B cell (primary cell): ENCODE data around the gene SLC12A4. TPM values are rescaled to one million over a fixed set of nuclear protein-coding genes. Genes with fewer than 3 reads are reported as not detected.

Experiments
- ATAC-seq: fragments of 200-7000 bp; cut with Tn5 transposase; one replicate; pipeline ENCODE4 v1.10.0; 2021; ENCODE audit warnings: low read depth, mild to moderate bottlenecking, moderate number of reproducible peaks, moderate library complexity
- CTCF ChIA-PET: fragments of 350-600 bp; sonication (Branson Sonifier 250); formaldehyde crosslinking; loops from one replicate; lab custom pipeline; 2021; ENCODE audit warnings: antibody characterized with exemption, inconsistent platforms; lab: Charles Lee
- POLR2A ChIA-PET: fragments of 350-600 bp; sonication (Branson Sonifier 250); formaldehyde crosslinking; loops from one replicate; lab custom pipeline; 2021; ENCODE audit warnings: antibody characterized with exemption; lab: Charles Lee
- DNase-seq: peaks from one replicate; pipeline ENCODE4 v3.0.0; 2013
- H2AFZ ChIP-seq: 2 replicates; pipeline ENCODE4 v1.6.1; 2012; ENCODE audit warnings: mild to moderate bottlenecking, low read depth, low read length; ENCODE audit not compliant: insufficient read depth, poor library complexity, severe bottlenecking
- H3K27ac ChIP-seq, 2 donors: 1 replicate in 1 of 2; 2 replicates in 1 of 2; pipeline ENCODE4 v1.5.1; 2012 to 2013; ENCODE audit warnings: low read length in 2 of 2, mild to moderate bottlenecking in 2 of 2, moderate library complexity in 1 of 2
- H3K27me3 ChIP-seq, 4 experiments: fragments of 200-600 bp in 1 of 4; sonication (generic) in 1 of 4; replicated peaks in 1 of 4; 1 replicate in 2 of 4; 2 replicates in 2 of 4; pipeline versions ENCODE4 v1.6.1 to v1.7.0; 2013 to 2016; ENCODE audit warnings: low read length in 3 of 4, mild to moderate bottlenecking in 2 of 4, mixed read lengths in 1 of 4, moderate library complexity in 1 of 4; ENCODE audit not compliant: insufficient read depth in 4 of 4, control insufficient read depth in 3 of 4; ENCODE audit errors: control extremely low read depth in 1 of 4
- H3K36me3 ChIP-seq, 2 experiments: replicated peaks in 1 of 2; 1 replicate in 1 of 2; 2 replicates in 1 of 2; pipeline versions ENCODE4 v1.6.1 to v1.7.1; 2013; ENCODE audit warnings: low read length in 1 of 2; ENCODE audit not compliant: insufficient read depth in 2 of 2, control insufficient read depth in 1 of 2; ENCODE audit errors: control extremely low read depth in 1 of 2, extremely low read depth in 1 of 2
- H3K4me1 ChIP-seq, 2 donors: fragments of 200-600 bp in 1 of 2; sonication (generic) in 1 of 2; 1 replicate in 1 of 2; 2 replicates in 1 of 2; pipeline versions ENCODE4 v1.5.1 to v1.6.1; 2013 to 2017; ENCODE audit warnings: low read length in 2 of 2; ENCODE audit not compliant: control insufficient read depth in 2 of 2, insufficient read depth in 2 of 2
- H3K4me2 ChIP-seq: replicated peaks from 2 replicates; pipeline ENCODE3; 2012; ENCODE audit warnings: mild to moderate bottlenecking, low read depth, low read length; ENCODE audit not compliant: poor library complexity, severe bottlenecking
- H3K4me3 ChIP-seq, 5 experiments: fragments of 200-600 bp in 1 of 5; sonication (generic) in 1 of 5; 1 replicate in 3 of 5; 2 replicates in 2 of 5; pipeline versions ENCODE4 v1.5.1 to v1.7.0; 2011 to 2016; ENCODE audit warnings: low read length in 4 of 5, mild to moderate bottlenecking in 4 of 5, low read depth in 2 of 5, control low read depth in 1 of 5, moderate library complexity in 1 of 5; ENCODE audit not compliant: insufficient read depth in 1 of 5; ENCODE audit errors: control extremely low read depth in 1 of 5, extremely low read depth in 1 of 5
- H3K79me2 ChIP-seq: fragments of 200-600 bp; sonication (generic); one replicate; pipeline ENCODE4 v1.6.0; 2016; ENCODE audit warnings: low read length; ENCODE audit not compliant: control insufficient read depth, insufficient read depth
- H3K9ac ChIP-seq: fragments of 200-600 bp; sonication (generic); 2 replicates; pipeline ENCODE4 v1.6.1; 2017; ENCODE audit warnings: mild to moderate bottlenecking, low read length, moderate library complexity
- H3K9me3 ChIP-seq, 3 donors: one replicate each; pipeline versions ENCODE4 v1.6.1 to v1.7.1; 2013; ENCODE audit warnings: low read length in 2 of 3; ENCODE audit not compliant: control insufficient read depth in 2 of 3, insufficient read depth in 1 of 3; ENCODE audit errors: control extremely low read depth in 1 of 3
- H4K20me1 ChIP-seq: 2 replicates; pipeline ENCODE4 v1.6.0; 2012; ENCODE audit warnings: mild to moderate bottlenecking, low read length; ENCODE audit not compliant: insufficient read depth, control insufficient read depth, poor library complexity, severe bottlenecking
- H3K27ac Mint-ChIP-seq: one replicate; pipeline ENCODE4 v1.8.0; 2021; ENCODE audit warnings: mixed read lengths
- H3K27me3 Mint-ChIP-seq: one replicate; pipeline ENCODE4 v1.8.0; 2021; ENCODE audit warnings: mixed read lengths
- H3K4me1 Mint-ChIP-seq: one replicate; pipeline ENCODE4 v1.8.0; 2021; ENCODE audit warnings: mixed read lengths
- H3K4me3 Mint-ChIP-seq: one replicate; pipeline ENCODE4 v1.8.0; 2021; ENCODE audit warnings: mixed read lengths
- H3K9me3 Mint-ChIP-seq: one replicate; pipeline ENCODE4 v1.8.0; 2022; ENCODE audit warnings: mixed read lengths; ENCODE audit not compliant: insufficient read depth
- EZH2 ChIP-seq: IDR thresholded peaks from 2 replicates; pipeline ENCODE4 v1.6.1; 2012; ENCODE audit warnings: borderline replicate concordance, low read depth, mild to moderate bottlenecking, moderate library complexity, low read length; ENCODE audit not compliant: insufficient read depth, poor library complexity, severe bottlenecking
- WGBS: methylation state at CpG from one replicate; pipeline ENCODE4 v1.1.5; 2013; ENCODE audit warnings: missing lambda C conversion rate; ENCODE audit not compliant: insufficient coverage; 5-methylcytosine and 5-hydroxymethylcytosine counted together
- intact Hi-C: fragments of 100-400 bp; cut with micrococcal nuclease; formaldehyde crosslinking; loops from one replicate; pipeline ENCODE4 v1.10.0; 2022
- polyA plus RNA-seq: library from polyadenylated mRNA; depleted of rRNA; stranded (reverse); fragments of >200 nt; gene quantifications from 2 replicates; pipeline ENCODE4 v1.2.3, GENCODE V29; 2012
- total RNA-seq, 2 donors: library from RNA; stranded (reverse); fragments of 120-200 nt in 1 of 2; gene quantifications; 1 replicate in 1 of 2; 2 replicates in 1 of 2; pipeline versions ENCODE4 v1.2.3 to v1.2.4, GENCODE V29; 2013 to 2022
- TF ChIP-seq, protein P1 (sequence below): fragments of 200-600 bp; IDR thresholded peaks from one replicate; pipeline ENCODE4 v1.8.0; 2022; ENCODE audit warnings: antibody characterized with exemption, mild to moderate bottlenecking

SLC12A4 gene
- total and polyA plus RNA-seq, 2 donors (not counting 1 experiment from before 2014, with no cell fraction given) = 20.2 to 42.2 TPM

DNA sequence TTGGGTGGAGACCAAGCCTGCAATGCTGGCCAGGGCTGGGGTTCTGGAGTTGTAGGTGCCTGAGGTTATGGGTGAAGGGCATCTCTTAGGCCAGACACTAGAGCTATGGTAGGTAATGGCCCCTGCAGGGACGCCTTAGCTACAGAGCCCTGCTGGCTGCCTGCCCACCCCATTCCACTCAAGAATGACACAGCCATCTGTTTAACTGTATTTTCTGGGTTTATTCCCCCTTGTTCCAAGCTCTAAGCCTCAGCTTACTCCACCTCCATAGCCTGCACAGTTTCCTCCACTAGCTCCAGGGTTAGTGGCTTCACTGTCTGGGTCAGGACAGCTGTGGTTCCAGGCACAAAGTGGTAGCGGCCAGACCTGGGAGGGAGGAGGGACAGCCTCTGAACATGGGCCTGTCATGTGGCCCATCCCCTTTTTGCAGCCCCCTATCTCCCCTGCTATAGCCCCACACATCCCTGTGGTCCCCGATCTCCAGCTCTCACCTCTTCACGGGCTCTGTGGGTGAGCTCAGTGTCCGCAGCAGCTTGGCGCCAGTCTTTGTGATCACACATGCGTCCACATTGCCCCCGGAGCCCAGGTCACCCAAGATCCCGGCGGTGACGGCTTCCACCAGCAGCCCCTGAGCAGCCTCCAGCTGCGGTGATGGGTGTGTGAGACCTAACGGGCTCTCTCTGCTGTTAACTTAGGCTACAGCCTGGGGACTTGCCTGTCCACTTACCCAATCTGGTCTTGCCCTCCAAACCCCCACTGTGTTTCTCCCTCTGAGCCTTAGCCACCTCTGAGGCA lies 33.9 kb downstream of the SLC12A4 start:
- Histone ChIP-seq H3K4me3 (no peak overlapping the region), H3K9ac (no peak overlapping the region), H3K79me2 (peaks cover 40% of the 10 kb centered on the region), H2AFZ (no peak overlapping the region), H3K9me3 (no peaks in the 10 kb centered on the region), H3K36me3 (peaks cover 7 to 42% of the 10 kb centered on the region in 2 experiments), H3K27ac (peak overlapping the region in 1 of 2 donors; percentile 64), H4K20me1 (peaks cover 37% of the 10 kb centered on the region), H3K4me2 (peak overlapping the region; percentile 91), H3K27me3 (no peaks in the 10 kb centered on the region), H3K4me1 (peaks cover 15 to 28% of the 10 kb centered on the region in 2 donors)
- H3K27me3 Mint-ChIP-seq = no peaks in the 10 kb centered on the region
- WGBS = over 99% methylated on average over 12 of the region's 13 CpGs
- H3K4me1 Mint-ChIP-seq = peaks cover 22% of the 10 kb centered on the region
- POLR2A ChIA-PET = interaction anchor here (0.5 to 3.3 kb wide), 5 partner anchors 42 to 274 kb away, joined by 3 to 19 read pairs (median 4); partner anchors contain the start of genes ACD, NUTF2, PARD6A and PSKH1
- intact Hi-C loops = loop anchor here (1.0 to 5.0 kb wide), 8 partner anchors 34 to 442 kb away; partner anchors contain the start of genes CTCF, EDC4, GFOD2 and RANBP10
- CTCF ChIA-PET = interaction anchor here (0.9 to 6.4 kb wide), 7 partner anchors 8 to 453 kb away, joined by 3 to 29 read pairs (median 5); partner anchors contain the start of genes ATP6V0D1 and NRN1L
- H3K27ac Mint-ChIP-seq = peak overlapping the region; percentile 99
- TF ChIP-seq EZH2 = no peak
- TF ChIP-seq, protein P1, sequence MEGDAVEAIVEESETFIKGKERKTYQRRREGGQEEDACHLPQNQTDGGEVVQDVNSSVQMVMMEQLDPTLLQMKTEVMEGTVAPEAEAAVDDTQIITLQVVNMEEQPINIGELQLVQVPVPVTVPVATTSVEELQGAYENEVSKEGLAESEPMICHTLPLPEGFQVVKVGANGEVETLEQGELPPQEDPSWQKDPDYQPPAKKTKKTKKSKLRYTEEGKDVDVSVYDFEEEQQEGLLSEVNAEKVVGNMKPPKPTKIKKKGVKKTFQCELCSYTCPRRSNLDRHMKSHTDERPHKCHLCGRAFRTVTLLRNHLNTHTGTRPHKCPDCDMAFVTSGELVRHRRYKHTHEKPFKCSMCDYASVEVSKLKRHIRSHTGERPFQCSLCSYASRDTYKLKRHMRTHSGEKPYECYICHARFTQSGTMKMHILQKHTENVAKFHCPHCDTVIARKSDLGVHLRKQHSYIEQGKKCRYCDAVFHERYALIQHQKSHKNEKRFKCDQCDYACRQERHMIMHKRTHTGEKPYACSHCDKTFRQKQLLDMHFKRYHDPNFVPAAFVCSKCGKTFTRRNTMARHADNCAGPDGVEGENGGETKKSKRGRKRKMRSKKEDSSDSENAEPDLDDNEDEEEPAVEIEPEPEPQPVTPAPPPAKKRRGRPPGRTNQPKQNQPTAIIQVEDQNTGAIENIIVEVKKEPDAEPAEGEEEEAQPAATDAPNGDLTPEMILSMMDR = no peak
- DNase-seq (no peak), ATAC-seq (no peak)
- H3K9me3 Mint-ChIP-seq = no peaks in the 10 kb centered on the region
- H3K4me3 Mint-ChIP-seq = peak overlapping the region; percentile 46
